Liver (tissue), 3 donors: ENCODE measurements around the gene TEX30.

Experiments
- ATF3 ChIP-seq: IDR thresholded peaks from 2 replicates; pipeline ENCODE4 v1.6.1; 2016; ENCODE audit warnings: antibody characterized with exemption
- GABPA ChIP-seq, 2 donors: IDR thresholded peaks in 1 of 2; conservative IDR thresholded peaks in 1 of 2; 2 replicates each; pipeline ENCODE4 v1.6.1; 2016; ENCODE audit warnings: antibody characterized with exemption in 2 of 2, mild to moderate bottlenecking in 1 of 2, moderate library complexity in 1 of 2
- JUND ChIP-seq, 2 donors: IDR thresholded peaks; 2 replicates each; pipeline ENCODE4 v1.6.1; 2016; ENCODE audit warnings: antibody characterized with exemption in 2 of 2
- MAX ChIP-seq: IDR thresholded peaks from 2 replicates; pipeline ENCODE4 v1.6.1; 2016; ENCODE audit warnings: antibody characterized with exemption
- NR2F2 ChIP-seq: IDR thresholded peaks from 2 replicates; pipeline ENCODE4 v1.6.1; 2016; ENCODE audit warnings: antibody characterized with exemption
- RXRA ChIP-seq, 2 donors: IDR thresholded peaks; 2 replicates each; pipeline ENCODE4 v1.6.1; 2017 to 2018; ENCODE audit warnings: antibody characterized with exemption in 2 of 2, mild to moderate bottlenecking in 1 of 2
- SP1 ChIP-seq: IDR thresholded peaks from 2 replicates; pipeline ENCODE4 v1.6.1; 2018; ENCODE audit warnings: antibody characterized with exemption, mild to moderate bottlenecking
- TAF1 ChIP-seq: conservative IDR thresholded peaks from 2 replicates; pipeline ENCODE4 v1.6.1; 2016; ENCODE audit warnings: antibody characterized with exemption, mild to moderate bottlenecking
- TF ChIP-seq, protein P1 (sequence below): fragments of 150-350 bp; IDR thresholded peaks from 2 replicates; pipeline ENCODE4 v1.5.1; 2017; ENCODE audit warnings: improper control_type of control experiment, low read depth, low read length; ENCODE audit not compliant: missing input control
- TF ChIP-seq, protein P2 (sequence below): IDR thresholded peaks from 2 replicates; pipeline ENCODE4 v1.6.1; 2016; ENCODE audit warnings: antibody characterized with exemption
- donor health status: healthy.
- donor health status: healthy.

DNA sequence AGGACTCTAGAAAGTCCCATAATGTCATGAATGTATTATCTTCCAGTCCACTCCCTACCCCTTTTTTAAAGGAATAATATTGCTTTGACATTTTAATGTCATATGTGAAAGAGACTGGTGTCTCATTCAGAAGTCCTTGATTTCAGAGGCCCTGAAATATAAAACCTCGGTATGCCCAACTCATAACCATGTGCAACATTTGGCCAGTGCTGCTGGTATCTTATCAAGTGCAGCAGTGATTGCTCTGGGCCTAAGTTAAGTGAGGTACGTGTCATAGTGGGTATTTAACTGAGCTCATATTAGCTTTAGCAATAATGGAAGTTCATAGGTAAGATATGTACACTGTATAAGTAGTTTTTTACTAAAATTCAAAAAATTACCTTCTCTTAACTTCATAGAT lies 14.7 kb downstream of the TEX30 start:
- TF ChIP-seq, protein P1, sequence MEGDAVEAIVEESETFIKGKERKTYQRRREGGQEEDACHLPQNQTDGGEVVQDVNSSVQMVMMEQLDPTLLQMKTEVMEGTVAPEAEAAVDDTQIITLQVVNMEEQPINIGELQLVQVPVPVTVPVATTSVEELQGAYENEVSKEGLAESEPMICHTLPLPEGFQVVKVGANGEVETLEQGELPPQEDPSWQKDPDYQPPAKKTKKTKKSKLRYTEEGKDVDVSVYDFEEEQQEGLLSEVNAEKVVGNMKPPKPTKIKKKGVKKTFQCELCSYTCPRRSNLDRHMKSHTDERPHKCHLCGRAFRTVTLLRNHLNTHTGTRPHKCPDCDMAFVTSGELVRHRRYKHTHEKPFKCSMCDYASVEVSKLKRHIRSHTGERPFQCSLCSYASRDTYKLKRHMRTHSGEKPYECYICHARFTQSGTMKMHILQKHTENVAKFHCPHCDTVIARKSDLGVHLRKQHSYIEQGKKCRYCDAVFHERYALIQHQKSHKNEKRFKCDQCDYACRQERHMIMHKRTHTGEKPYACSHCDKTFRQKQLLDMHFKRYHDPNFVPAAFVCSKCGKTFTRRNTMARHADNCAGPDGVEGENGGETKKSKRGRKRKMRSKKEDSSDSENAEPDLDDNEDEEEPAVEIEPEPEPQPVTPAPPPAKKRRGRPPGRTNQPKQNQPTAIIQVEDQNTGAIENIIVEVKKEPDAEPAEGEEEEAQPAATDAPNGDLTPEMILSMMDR: no peak
- TF ChIP-seq TAF1: no peak
- TF ChIP-seq SP1: no peak
- no peak for TF ChIP-seq JUND (IDR thresholded peaks at IDR 0.05)
- TF ChIP-seq MAX: no peak
- TF ChIP-seq GABPA (IDR thresholded peaks at IDR 0.05 in 1 of 2, conservative IDR thresholded peaks at IDR 0.05 in 1 of 2): no peak
- TF ChIP-seq, protein P2, sequence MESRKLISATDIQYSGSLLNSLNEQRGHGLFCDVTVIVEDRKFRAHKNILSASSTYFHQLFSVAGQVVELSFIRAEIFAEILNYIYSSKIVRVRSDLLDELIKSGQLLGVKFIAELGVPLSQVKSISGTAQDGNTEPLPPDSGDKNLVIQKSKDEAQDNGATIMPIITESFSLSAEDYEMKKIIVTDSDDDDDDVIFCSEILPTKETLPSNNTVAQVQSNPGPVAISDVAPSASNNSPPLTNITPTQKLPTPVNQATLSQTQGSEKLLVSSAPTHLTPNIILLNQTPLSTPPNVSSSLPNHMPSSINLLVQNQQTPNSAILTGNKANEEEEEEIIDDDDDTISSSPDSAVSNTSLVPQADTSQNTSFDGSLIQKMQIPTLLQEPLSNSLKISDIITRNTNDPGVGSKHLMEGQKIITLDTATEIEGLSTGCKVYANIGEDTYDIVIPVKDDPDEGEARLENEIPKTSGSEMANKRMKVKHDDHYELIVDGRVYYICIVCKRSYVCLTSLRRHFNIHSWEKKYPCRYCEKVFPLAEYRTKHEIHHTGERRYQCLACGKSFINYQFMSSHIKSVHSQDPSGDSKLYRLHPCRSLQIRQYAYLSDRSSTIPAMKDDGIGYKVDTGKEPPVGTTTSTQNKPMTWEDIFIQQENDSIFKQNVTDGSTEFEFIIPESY: no peak
- TF ChIP-seq RXRA (IDR thresholded peaks at IDR 0.05): no peak
- TF ChIP-seq NR2F2: no peak
- TF ChIP-seq ATF3: no peak
